HUES64 (cell line): Measurements from ENCODE around the gene INAFM2.

Experiments
- H3K27ac ChIP-seq: 2 replicates; pipeline ENCODE4 v1.7.0; 2013; ENCODE audit warnings: low read depth, low read length, inconsistent platforms
- H3K27me3 ChIP-seq: 2 replicates; pipeline ENCODE4 v1.6.1; 2013; ENCODE audit warnings: mild to moderate bottlenecking, low read length; ENCODE audit not compliant: insufficient read depth
- H3K36me3 ChIP-seq: 2 replicates; pipeline ENCODE4 v1.6.1; 2013; ENCODE audit warnings: mild to moderate bottlenecking, low read length; ENCODE audit not compliant: insufficient read depth
- H3K4me1 ChIP-seq: 2 replicates; pipeline ENCODE4 v1.6.1; 2013; ENCODE audit warnings: mild to moderate bottlenecking, low read length, moderate library complexity; ENCODE audit not compliant: insufficient read depth
- H3K4me3 ChIP-seq: 2 replicates; pipeline ENCODE4 v1.5.1; 2013; ENCODE audit warnings: mild to moderate bottlenecking, low read length, moderate library complexity
- H3K9ac ChIP-seq: 2 replicates; pipeline ENCODE4 v1.6.1; 2013; ENCODE audit warnings: mild to moderate bottlenecking, low read depth, low read length
- H3K9me3 ChIP-seq: 2 replicates; pipeline ENCODE4 v1.6.1; 2013; ENCODE audit warnings: low read depth, low read length; ENCODE audit not compliant: insufficient read depth
- WGBS: fragments of 150-250, 120-280 bp; methylation state at CpG from one replicate; pipeline ENCODE4 v1.1.7; 2013; ENCODE audit warnings: missing lambda C conversion rate; 5-methylcytosine and 5-hydroxymethylcytosine counted together

Gene INAFM2

DNA sequence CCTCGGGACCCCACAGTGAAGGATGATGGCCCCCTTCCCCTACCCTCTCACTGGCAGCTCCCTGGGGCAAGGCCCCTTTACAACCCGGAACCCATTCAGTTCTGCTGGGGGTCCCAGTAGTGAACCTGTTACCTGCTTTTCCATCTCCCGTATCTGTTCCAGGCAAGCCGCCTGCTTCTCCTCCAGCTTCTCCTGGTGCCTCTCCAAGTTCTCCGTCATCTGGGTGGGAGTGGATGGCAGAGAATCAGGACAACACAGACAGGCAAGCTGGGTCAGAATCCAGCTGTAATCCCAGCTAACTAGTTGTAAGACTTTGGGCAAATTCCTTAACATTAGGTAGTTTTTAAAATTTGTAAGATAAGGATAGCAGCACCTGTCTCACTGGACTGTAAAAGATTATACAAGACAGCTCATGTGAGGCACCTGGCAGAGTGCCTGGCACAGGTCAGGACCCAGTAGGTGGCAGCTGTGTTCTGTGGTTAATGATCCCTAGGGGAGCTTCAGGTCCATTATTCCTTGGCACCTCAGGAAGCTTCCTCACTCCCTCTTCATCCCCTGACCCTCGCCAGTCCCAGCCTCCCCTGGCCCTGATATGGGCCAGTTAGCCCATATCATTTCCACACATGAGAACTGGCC is 34.2 kb upstream of the INAFM2 start:
- Histone ChIP-seq H3K9ac (no peak overlapping the region), H3K9me3 (no peaks in the 10 kb centered on the region), H3K27me3 (peaks cover 65% of the 10 kb centered on the region), H3K4me3 (no peak overlapping the region), H3K4me1 (peaks cover 33% of the 10 kb centered on the region), H3K36me3 (no peaks in the 10 kb centered on the region), H3K27ac (no peak overlapping the region)
- 79% methylated on average over 6 of the region's 6 CpGs for WGBS

DNA sequence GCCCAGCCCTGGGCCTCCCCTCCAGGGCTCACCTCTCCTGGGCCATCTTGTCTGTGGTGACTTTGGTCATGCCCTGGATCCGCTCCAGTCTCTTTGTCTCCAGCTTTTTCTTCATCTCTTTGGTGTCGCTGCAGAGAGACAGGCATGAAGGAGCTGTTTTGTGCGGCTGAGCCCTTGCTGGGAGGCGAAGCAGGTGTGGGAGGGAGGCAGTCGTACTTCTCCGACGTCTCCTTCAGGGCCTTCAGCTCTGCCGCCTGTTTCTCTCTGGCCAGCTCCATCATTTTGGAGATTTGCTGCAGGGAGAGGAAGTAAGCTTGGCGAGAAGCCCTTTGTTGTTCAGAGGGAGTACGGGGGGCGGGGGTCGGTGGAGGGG is 33.0 kb upstream of the INAFM2 start:
- Histone ChIP-seq H3K27ac (no peak overlapping the region), H3K9me3 (no peaks in the 10 kb centered on the region), H3K27me3 (peaks cover 59% of the 10 kb centered on the region), H3K36me3 (no peaks in the 10 kb centered on the region), H3K4me3 (0 out of 2 replicates have a peak overlapping the region, but pooled peaks have one; percentile 21), H3K4me1 (peaks cover 25% of the 10 kb centered on the region), H3K9ac (no peak overlapping the region; the same call in 1 of the 2 replicates)
- WGBS = 27% methylated on average over 12 of the region's 12 CpGs

DNA sequence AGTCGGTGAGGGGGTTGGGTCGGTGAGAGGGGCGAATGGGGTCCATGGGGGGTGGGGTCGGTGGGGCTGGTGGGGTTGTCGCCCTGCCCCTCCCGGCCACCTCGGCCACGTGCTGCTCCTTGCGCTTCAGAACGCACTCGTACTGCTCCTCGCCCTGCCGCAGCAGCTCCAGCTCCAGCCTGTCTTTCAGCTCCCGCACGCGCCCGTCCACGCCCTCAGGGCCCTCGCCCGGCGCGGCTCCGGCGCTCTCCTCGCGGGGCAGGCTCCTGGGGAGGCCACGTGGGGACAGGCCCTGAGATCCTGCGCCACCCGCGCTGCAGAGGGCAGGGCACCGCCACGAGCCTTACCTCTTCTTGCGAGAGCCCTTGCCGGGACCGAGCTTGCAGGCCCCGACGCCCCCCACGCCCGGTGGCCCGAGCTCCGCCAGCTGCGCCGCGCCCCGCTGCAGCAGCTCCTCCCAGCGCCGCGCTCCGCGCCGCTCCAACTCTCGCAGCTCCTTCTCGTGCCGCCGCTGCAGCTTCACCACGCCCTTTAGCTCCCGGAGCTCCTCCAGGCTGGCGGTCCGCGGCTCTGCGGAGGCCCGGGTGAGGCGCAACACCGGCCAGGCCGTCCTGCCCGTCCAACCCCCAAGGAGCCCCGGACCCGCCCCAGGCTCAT is 32.4 kb upstream of the INAFM2 start:
- peak overlapping the region; percentile 71 for H3K9ac ChIP-seq
- H3K36me3 ChIP-seq = no peaks in the 10 kb centered on the region
- H3K4me3 ChIP-seq = peak overlapping the region; percentile 51
- no peaks in the 10 kb centered on the region for H3K9me3 ChIP-seq
- H3K27ac ChIP-seq = no peak overlapping the region
- H3K4me1 ChIP-seq = peaks cover 20% of the 10 kb centered on the region
- peaks cover 58% of the 10 kb centered on the region for H3K27me3 ChIP-seq
- 2% methylated on average over 68 of the region's 68 CpGs for WGBS

DNA sequence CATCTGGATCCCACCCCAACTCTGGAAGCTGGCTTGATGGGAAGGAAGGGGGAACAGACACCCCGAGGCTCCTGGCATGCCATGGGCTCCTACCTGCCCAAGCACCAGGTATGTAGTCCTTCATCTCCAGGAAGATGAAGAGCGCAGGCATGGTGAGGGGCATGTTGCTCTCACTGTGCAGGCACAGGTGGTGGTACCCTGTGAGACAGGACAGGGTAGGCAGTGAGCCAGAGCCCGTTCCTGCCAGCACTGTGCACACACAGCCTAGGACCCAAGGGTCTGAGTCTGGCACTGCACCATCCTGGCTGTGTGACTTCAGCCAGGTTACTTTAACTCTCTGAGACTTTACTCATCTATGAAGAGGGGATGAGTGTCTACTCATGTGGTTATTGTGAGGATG is 31.2 kb upstream of the INAFM2 start:
- 92% methylated on average over 3 of the region's 3 CpGs for WGBS

DNA sequence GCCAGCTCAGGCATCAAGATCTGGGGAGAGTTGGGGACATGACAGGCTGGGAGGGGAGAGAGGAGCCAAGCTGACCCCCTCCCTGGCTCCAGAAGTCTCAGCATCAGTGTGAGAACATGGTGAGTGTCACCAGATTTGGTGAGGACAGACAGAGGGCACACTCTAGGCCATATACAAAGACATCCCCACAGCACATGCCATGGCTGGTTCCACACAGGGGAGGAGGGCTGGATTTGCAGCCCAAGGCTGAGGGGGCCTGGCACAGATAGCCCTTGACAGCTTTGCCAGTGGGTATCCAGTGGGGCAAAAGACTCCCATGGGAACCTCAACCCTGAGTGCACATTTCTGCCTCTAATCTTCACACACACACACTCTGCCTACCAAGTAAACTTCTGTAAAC is 30.5 kb upstream of the INAFM2 start:
- Histone ChIP-seq H3K4me1 (peaks cover 14% of the 10 kb centered on the region; the same call in 1 of the 2 replicates), H3K36me3 (no peaks in the 10 kb centered on the region), H3K4me3 (no peak overlapping the region), H3K9me3 (no peaks in the 10 kb centered on the region), H3K27me3 (peaks cover 47% of the 10 kb centered on the region), H3K9ac (no peak overlapping the region), H3K27ac (no peak overlapping the region)

More for the DNA sequence above, 31.2 kb upstream of the INAFM2 start:
- Histone ChIP-seq H3K36me3 (no peaks in the 10 kb centered on the region), H3K27me3 (peaks cover 48% of the 10 kb centered on the region), H3K27ac (no peak overlapping the region), H3K4me1 (peaks cover 14% of the 10 kb centered on the region; the same call in 1 of the 2 replicates), H3K4me3 (no peak overlapping the region), H3K9me3 (no peaks in the 10 kb centered on the region), H3K9ac (no peak overlapping the region)

DNA sequence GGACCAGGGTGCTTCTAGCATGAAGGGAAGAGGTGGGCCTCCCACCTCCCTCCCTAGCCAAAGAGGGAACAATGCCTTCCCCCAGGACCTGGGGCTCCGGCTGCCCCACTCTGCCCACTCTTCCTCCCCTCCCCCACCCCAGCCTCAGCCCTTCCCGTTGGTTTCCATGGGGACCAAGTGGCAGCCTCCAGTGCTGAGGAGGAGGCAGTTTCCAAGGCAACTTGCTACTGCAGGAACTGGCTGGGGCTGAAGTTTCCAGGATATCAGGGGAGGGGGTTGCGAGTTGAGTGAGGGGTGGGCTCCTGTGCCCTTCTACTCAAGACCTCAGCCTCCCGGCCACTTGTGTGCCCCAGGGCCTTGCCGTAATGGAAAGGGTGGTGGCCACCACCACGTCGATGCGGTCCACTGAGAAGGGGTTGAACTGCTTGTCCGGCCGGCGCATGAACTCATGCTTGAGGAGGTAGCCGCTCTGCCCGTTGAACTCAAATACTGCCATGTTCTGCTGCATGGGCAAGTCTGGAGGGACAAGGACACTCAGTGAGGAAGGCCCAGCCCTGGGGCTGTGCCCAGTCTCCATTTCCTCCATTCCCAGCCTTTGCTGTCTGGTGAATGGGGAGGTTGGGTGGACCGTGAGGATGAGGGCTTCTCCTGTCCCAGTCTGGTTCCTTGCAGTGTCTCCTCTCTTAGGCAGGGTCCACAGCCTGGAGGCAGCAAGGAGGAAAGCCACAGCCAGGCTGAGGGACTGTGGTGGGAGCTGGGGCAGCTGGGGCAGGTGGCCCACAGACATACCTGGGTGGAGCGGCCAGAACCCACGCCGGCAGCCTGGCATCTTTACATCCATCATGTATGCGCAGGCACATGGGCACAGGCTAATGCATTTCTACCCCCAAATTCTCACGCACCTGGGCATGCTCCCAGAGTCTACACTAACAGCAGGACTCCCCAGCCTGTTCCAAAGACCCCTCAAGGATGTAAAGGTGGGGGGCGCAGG is 29.3 kb upstream of the INAFM2 start:
- H3K27ac ChIP-seq = no peak overlapping the region
- no peak overlapping the region for H3K9ac ChIP-seq
- H3K27me3 ChIP-seq = peaks cover 46% of the 10 kb centered on the region
- no peak overlapping the region for H3K4me3 ChIP-seq
- no peaks in the 10 kb centered on the region for H3K36me3 ChIP-seq
- H3K4me1 ChIP-seq = peaks cover 14% of the 10 kb centered on the region; the same call in 1 of the 2 replicates
- H3K9me3 ChIP-seq = no peaks in the 10 kb centered on the region
- 87% methylated on average over 20 of the region's 20 CpGs for WGBS

DNA sequence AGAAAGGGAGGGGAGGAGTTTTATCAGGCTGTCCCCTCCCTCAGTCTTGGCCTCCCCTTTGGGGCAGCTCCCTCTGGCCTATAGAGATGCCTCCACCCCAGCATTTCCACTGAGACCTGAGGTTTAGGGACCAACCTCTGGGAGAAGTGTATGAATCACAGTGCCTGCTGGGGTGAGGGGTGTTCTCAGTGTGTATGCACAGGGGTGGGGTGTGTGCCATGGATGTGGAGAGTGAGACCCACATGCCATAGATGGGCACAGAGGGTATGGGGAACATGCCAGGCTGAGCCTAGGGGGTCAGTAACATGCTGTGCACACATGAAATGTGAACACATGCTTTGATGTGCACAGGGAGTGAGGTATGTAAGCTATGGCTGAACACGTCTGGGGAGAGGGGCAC is 28.2 kb upstream of the INAFM2 start:
- Histone ChIP-seq H3K27ac (no peak overlapping the region), H3K4me3 (no peak overlapping the region), H3K36me3 (no peaks in the 10 kb centered on the region), H3K27me3 (peaks cover 35% of the 10 kb centered on the region), H3K9me3 (peaks cover 1% of the 10 kb centered on the region; the same call in 1 of the 2 replicates), H3K4me1 (peaks cover 12% of the 10 kb centered on the region; the same call in 1 of the 2 replicates), H3K9ac (no peak overlapping the region)
- WGBS = 93% methylated on average over 1 of the region's 1 CpG

DNA sequence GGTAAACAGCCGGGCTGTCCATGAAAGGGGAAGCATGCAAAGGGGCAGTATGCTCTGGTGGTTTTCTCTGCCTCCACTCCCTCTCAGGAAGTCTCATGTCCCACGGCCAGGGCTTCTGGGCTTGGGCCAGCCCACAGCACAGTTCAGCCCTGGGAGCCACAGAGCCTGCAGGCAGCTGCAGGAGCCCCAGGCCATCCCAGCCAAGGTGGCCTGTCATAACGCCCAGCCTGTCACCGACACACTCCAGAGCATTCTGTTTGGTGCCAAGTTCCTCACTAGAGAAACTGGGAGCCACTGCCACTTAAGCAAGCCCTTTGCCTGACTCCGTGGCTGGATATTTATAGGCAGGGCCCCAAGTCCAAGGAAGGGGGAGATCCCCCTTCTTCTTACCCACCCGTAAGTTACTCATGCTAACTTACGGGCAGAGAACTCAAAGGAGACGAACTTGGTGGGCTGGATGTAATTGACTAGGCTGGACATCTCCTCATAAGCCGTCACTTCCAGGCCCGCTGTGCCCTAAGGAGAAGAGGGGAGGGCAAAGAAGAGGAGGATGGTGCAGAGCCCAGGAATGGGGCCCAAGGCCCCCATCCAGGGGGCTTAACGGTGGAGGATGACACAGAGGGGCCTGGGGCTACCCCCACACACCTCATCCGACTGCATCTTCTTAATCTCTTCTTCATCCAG is 27.5 kb upstream of the INAFM2 start:
- H3K4me1 ChIP-seq = 0 out of 2 replicates have a peak, but pooled peaks cover 9% of the 10 kb centered on the region
- WGBS = 88% methylated on average over 12 of the region's 12 CpGs
- H3K36me3 ChIP-seq = no peaks in the 10 kb centered on the region
- H3K27ac ChIP-seq = no peak overlapping the region
- H3K4me3 ChIP-seq = no peak overlapping the region
- peaks cover 28% of the 10 kb centered on the region for H3K27me3 ChIP-seq
- H3K9me3 ChIP-seq = peaks cover 3% of the 10 kb centered on the region; the same call in 1 of the 2 replicates
- H3K9ac ChIP-seq = no peak overlapping the region

DNA sequence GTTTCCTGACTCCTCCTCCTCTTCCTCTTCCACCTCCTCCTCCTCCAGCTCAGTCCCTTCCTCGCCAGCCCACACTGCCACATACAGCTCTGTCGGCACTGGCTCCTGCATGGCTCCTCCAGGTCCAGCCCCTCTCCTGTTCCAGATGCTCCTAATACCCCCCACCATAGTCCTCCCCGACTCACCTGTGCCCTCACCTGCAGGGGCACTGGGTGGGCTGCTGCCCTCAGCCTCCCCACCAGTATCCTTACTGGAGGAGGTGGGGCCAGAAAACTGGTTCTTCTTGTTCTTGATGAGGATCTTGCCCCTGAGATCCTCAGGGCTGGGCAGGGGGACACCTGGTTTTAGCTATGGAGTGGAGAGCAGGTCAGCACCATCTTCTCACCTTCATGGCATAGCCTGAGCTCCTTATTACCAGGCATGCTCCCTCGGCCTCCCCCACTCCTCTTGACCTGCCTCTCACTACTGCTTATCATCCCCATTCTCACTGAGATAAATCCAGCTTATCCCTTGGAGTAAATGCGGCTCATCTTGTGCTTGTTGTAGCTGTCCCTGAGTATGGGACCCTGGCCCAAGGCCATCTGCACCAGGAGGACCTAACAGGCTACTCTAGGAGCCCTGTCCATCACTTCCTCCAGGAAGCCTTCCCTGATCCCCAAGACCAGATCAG is 26.8 kb upstream of the INAFM2 start:
- no peak overlapping the region for H3K27ac ChIP-seq
- 82% methylated on average over 5 of the region's 5 CpGs for WGBS
- H3K27me3 ChIP-seq = peaks cover 21% of the 10 kb centered on the region
- H3K36me3 ChIP-seq = no peaks in the 10 kb centered on the region
- H3K4me3 ChIP-seq = no peak overlapping the region
- H3K9me3 ChIP-seq = peaks cover 3% of the 10 kb centered on the region; the same call in 1 of the 2 replicates
- H3K4me1 ChIP-seq = 0 out of 2 replicates have a peak, but pooled peaks cover 13% of the 10 kb centered on the region
- no peak overlapping the region for H3K9ac ChIP-seq

DNA sequence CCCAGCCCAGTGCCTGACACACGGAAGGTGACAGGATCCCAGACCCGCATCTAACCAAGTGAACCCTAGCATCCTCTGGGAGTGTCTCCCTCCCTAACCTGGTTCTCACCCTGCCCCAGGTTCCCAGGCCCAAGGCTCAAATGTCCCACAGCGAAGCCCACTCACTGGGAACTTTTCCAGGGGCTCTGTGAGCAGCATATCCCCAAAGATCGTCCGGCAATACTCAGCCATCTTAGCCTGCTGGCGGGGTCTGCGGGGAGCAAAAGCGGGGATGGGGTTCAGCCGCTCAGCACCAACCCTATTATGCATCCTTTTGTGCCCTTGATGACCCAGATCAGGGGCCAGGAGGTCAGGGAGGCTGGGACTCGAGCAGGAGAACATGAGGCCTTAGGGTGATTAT is 26.1 kb upstream of the INAFM2 start:
- 93% methylated on average over 10 of the region's 10 CpGs for WGBS
- Histone ChIP-seq H3K4me3 (no peak overlapping the region), H3K4me1 (0 out of 2 replicates have a peak, but pooled peaks cover 11% of the 10 kb centered on the region), H3K27ac (no peak overlapping the region), H3K9me3 (peaks cover 3% of the 10 kb centered on the region; the same call in 1 of the 2 replicates), H3K36me3 (no peaks in the 10 kb centered on the region), H3K27me3 (peaks cover 15% of the 10 kb centered on the region), H3K9ac (no peak overlapping the region)
